Measurements from ENCODE around the gene ADRB1. TPM values are rescaled to one million over a fixed set of nuclear protein-coding genes. Genes with fewer than 3 reads are reported as not detected.

The ADRB1 gene
- total RNA-seq, 2 experiments from 2014 or later = 0.08 to 0.11 TPM

DNA sequence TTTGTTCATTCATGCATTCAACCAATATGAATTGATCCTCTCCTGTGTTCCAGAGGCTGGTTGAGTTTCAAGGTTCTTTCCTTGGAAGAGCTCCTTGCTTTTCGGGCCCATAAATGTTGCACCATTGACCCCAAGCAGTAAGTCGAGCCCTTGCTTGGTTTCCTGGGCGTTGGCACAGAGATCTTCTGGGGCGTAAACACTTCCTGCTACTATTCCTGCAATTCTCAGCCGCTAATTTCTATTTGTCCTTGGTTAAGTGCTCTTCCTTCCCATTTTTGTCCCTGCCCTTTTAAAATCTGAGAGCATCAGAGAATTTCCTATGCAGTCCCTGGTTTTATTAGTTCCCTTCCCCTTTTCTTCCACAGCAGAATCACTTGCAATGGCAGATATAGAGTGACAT lies 44.1 kb upstream of the ADRB1 start:
- H3K27ac Mint-ChIP-seq = no peak overlapping the region
- Histone ChIP-seq H3K4me1 (ENCODE audit: insufficient read depth, low read length) (peaks cover 9% of the 10 kb centered on the region), H3K36me3 (ENCODE audit: insufficient read depth, low read length) (no peaks in the 10 kb centered on the region), H3K27me3 (ENCODE audit: control insufficient read depth in 1 of 2, insufficient read depth in 2 of 2, low read length in 2 of 2) (peaks cover 0 to 5% of the 10 kb centered on the region in 2 experiments), H3K27ac (ENCODE audit: low read depth in 1 of 2, low read length in 2 of 2) (no peak overlapping the region), H3K9me3 (ENCODE audit: control insufficient read depth in 1 of 2, insufficient read depth in 1 of 2, low read length in 2 of 2) (no peaks in the 10 kb centered on the region), H3K4me3 (ENCODE audit: low read length) (no peak overlapping the region)
- H3K4me3 Mint-ChIP-seq = peak overlapping the region; percentile 23
- intact Hi-C loops (cut with DNase I, micrococcal nuclease) = loop anchor here (10.0 kb wide), 2 partner anchors 195 to 205 kb away; no protein-coding TSS in a partner anchor
- TF ChIP-seq, protein P1, sequence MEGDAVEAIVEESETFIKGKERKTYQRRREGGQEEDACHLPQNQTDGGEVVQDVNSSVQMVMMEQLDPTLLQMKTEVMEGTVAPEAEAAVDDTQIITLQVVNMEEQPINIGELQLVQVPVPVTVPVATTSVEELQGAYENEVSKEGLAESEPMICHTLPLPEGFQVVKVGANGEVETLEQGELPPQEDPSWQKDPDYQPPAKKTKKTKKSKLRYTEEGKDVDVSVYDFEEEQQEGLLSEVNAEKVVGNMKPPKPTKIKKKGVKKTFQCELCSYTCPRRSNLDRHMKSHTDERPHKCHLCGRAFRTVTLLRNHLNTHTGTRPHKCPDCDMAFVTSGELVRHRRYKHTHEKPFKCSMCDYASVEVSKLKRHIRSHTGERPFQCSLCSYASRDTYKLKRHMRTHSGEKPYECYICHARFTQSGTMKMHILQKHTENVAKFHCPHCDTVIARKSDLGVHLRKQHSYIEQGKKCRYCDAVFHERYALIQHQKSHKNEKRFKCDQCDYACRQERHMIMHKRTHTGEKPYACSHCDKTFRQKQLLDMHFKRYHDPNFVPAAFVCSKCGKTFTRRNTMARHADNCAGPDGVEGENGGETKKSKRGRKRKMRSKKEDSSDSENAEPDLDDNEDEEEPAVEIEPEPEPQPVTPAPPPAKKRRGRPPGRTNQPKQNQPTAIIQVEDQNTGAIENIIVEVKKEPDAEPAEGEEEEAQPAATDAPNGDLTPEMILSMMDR (IDR thresholded peaks at IDR 0.05) = no peak
- DNase-seq = no peak
- CTCF ChIA-PET = no interaction called here
- no peak for ATAC-seq (ENCODE audit: poor library complexity)
- POLR2A ChIA-PET = no interaction called here
- H3K4me1 Mint-ChIP-seq (ENCODE audit: low read depth) = peaks cover 10% of the 10 kb centered on the region
- peaks cover 10% of the 10 kb centered on the region for H3K27me3 Mint-ChIP-seq
- no peaks in the 10 kb centered on the region for H3K36me3 Mint-ChIP-seq (ENCODE audit: low read depth)
- H3K9me3 Mint-ChIP-seq = no peaks in the 10 kb centered on the region

GRCh38 chr10:114000457-114001010 lies 43.1 kb upstream of the ADRB1 start:
- Mint-ChIP-seq H3K9me3 (no peaks in the 10 kb centered on the region), H3K4me1 (ENCODE audit: low read depth) (peaks cover 10% of the 10 kb centered on the region), H3K27ac (no peak overlapping the region), H3K36me3 (ENCODE audit: low read depth) (no peaks in the 10 kb centered on the region), H3K27me3 (peaks cover 10% of the 10 kb centered on the region), H3K4me3 (no peak overlapping the region)
- ATAC-seq (ENCODE audit: poor library complexity) = no peak
- intact Hi-C loops (cut with DNase I, micrococcal nuclease) = no loop called here
- Histone ChIP-seq H3K4me3 (ENCODE audit: low read length) (no peak overlapping the region), H3K27me3 (ENCODE audit: control insufficient read depth in 1 of 2, insufficient read depth in 2 of 2, low read length in 2 of 2) (peaks cover 0 to 5% of the 10 kb centered on the region in 2 experiments), H3K4me1 (ENCODE audit: insufficient read depth, low read length) (peaks cover 9% of the 10 kb centered on the region), H3K27ac (ENCODE audit: low read depth in 1 of 2, low read length in 2 of 2) (no peak overlapping the region), H3K36me3 (ENCODE audit: insufficient read depth, low read length) (no peaks in the 10 kb centered on the region), H3K9me3 (ENCODE audit: control insufficient read depth in 1 of 2, insufficient read depth in 1 of 2, low read length in 2 of 2) (no peaks in the 10 kb centered on the region)
- ChIA-PET CTCF (no interaction called here), POLR2A (no interaction called here)
- TF ChIP-seq, protein P1 (IDR thresholded peaks at IDR 0.05) = no peak
- DNase-seq = no peak

- Histone ChIP-seq H3K27ac (ENCODE audit: low read depth in 1 of 2, low read length in 2 of 2) (no peak overlapping the region), H3K36me3 (ENCODE audit: insufficient read depth, low read length) (no peaks in the 10 kb centered on the region), H3K4me1 (ENCODE audit: insufficient read depth, low read length) (peaks cover 9% of the 10 kb centered on the region), H3K9me3 (ENCODE audit: control insufficient read depth in 1 of 2, insufficient read depth in 1 of 2, low read length in 2 of 2) (no peaks in the 10 kb centered on the region), H3K4me3 (ENCODE audit: low read length) (no peak overlapping the region), H3K27me3 (ENCODE audit: control insufficient read depth in 1 of 2, insufficient read depth in 2 of 2, low read length in 2 of 2) (no peaks in the 10 kb centered on the region)
- ChIA-PET CTCF (no interaction called here), POLR2A (no interaction called here)
- DNase-seq = no peak
- ATAC-seq (ENCODE audit: poor library complexity) = no peak
- Mint-ChIP-seq H3K27ac (no peak overlapping the region), H3K9me3 (no peaks in the 10 kb centered on the region), H3K36me3 (ENCODE audit: low read depth) (no peaks in the 10 kb centered on the region), H3K27me3 (peaks cover 4% of the 10 kb centered on the region), H3K4me1 (ENCODE audit: low read depth) (peaks cover 10% of the 10 kb centered on the region), H3K4me3 (no peak overlapping the region)
- intact Hi-C loops (cut with DNase I, micrococcal nuclease) = no loop called here
- TF ChIP-seq, protein P1 (IDR thresholded peaks at IDR 0.05) = no peak
These were observed 41.2 kb upstream of the ADRB1 start for GRCh38 chr10:114002422-114002821.

All from CD4-positive, alpha-beta T cell (primary cell).